HG03108 (cell line): ENCODE results near the gene MORF4L1.
"Not testable (repeated sequence)": the region's sequence is repeated elsewhere in the genome, so short reads cannot be mapped to it uniquely, and the experiment has no call there.

Experiments
- ATAC-seq: cut with Tn5 transposase; IDR thresholded peaks from one replicate; pipeline ENCODE4 v1.9.1; 2021; ENCODE audit warnings: moderate library complexity; ENCODE audit not compliant: unreplicated experiment

Gene MORF4L1

GRCh38 chr15:78900819-78901533 lies 28.3 kb downstream of the MORF4L1 start:
- ATAC-seq, result not testable (repeated sequence)

- not testable (repeated sequence) for ATAC-seq
These were observed 29.8 kb downstream of the MORF4L1 start for GRCh38 chr15:78902281-78903032.

GRCh38 chr15:78904599-78905358 lies 32.1 kb downstream of the MORF4L1 start:
- no peak for ATAC-seq

GRCh38 chr15:78906316-78906620 lies 33.6 kb downstream of the MORF4L1 start:
- no peak for ATAC-seq

GRCh38 chr15:78907577-78907976 lies 34.9 kb downstream of the MORF4L1 start:
- ATAC-seq, result no peak

- no peak for ATAC-seq
These were observed 36.5 kb downstream of the MORF4L1 start for GRCh38 chr15:78909160-78909695.

GRCh38 chr15:78909791-78910228 lies 37.1 kb downstream of the MORF4L1 start:
- ATAC-seq, result no peak

- no peak for ATAC-seq
These were observed 37.6 kb downstream of the MORF4L1 start for GRCh38 chr15:78910271-78910670.

GRCh38 chr15:78912316-78912715 lies 39.6 kb downstream of the MORF4L1 start:
- ATAC-seq, result no peak

- ATAC-seq, result no peak
These were observed 40.3 kb downstream of the MORF4L1 start for GRCh38 chr15:78913012-78913411.

GRCh38 chr15:78914027-78914764 lies 41.5 kb downstream of the MORF4L1 start:
- no peak for ATAC-seq

GRCh38 chr15:78915341-78916087 lies 42.8 kb downstream of the MORF4L1 start:
- ATAC-seq, result no peak

GRCh38 chr15:78916088-78916487 lies 43.4 kb downstream of the MORF4L1 start:
- no peak for ATAC-seq

- no peak for ATAC-seq
These were observed 45.2 kb downstream of the MORF4L1 start for GRCh38 chr15:78917888-78918287.

- ATAC-seq, result no peak
These were observed 48.8 kb downstream of the MORF4L1 start for GRCh38 chr15:78921517-78921916.

GRCh38 chr15:78921940-78922339 lies 49.2 kb downstream of the MORF4L1 start:
- ATAC-seq, result no peak

- no peak for ATAC-seq
These were observed 49.8 kb downstream of the MORF4L1 start for GRCh38 chr15:78922527-78922926.

GRCh38 chr15:78923015-78923414 lies 50.3 kb downstream of the MORF4L1 start:
- no peak for ATAC-seq

- no peak for ATAC-seq
These were observed 51.0 kb downstream of the MORF4L1 start for GRCh38 chr15:78923480-78924360.
